ENCODE measurements around the gene FBRSL1.
"Not testable (repeated sequence)": the region's sequence is repeated elsewhere in the genome, so short reads cannot be mapped to it uniquely, and the experiment has no call there.

- TF ChIP-seq MYC (IDR thresholded peaks at IDR 0.05; ENCODE audit: low read depth, low read length); CTCF (IDR thresholded peaks at IDR 0.05; ENCODE audit: low read depth, low read length); MAX (IDR thresholded peaks at IDR 0.05; ENCODE audit: low read depth, low read length); POLR2A (IDR thresholded peaks at IDR 0.05; ENCODE audit: extremely low read depth, insufficient read length): not testable (repeated sequence)
These were observed 26.5 kb upstream of the FBRSL1 start for GRCh38 chr12:132463284-132463924.
